GM13976 (cell line): ENCODE measurements around the gene AP1AR.

Experiments used
- DNase-seq: peaks from one replicate; pipeline ENCODE4 v3.0.0; 2012; ENCODE audit warnings: low spot score
- in situ Hi-C: fragments of 300-500 bp; cut with MboI; formaldehyde crosslinking; loops from one replicate; pipeline ENCODE4 v1.12.0; 2022; ENCODE audit warnings: low sequenced_read_pairs, mixed read lengths, inconsistent platforms; ENCODE audit not compliant: unreplicated experiment
- TF ChIP-seq, protein P1 (sequence below): IDR thresholded peaks from 2 replicates; pipeline ENCODE4 v1.5.1; 2012; ENCODE audit warnings: borderline replicate concordance, mild to moderate bottlenecking; ENCODE audit not compliant: insufficient read depth; ENCODE audit errors: extremely low read depth, missing control alignments, control extremely low read depth

The AP1AR gene

DNA sequence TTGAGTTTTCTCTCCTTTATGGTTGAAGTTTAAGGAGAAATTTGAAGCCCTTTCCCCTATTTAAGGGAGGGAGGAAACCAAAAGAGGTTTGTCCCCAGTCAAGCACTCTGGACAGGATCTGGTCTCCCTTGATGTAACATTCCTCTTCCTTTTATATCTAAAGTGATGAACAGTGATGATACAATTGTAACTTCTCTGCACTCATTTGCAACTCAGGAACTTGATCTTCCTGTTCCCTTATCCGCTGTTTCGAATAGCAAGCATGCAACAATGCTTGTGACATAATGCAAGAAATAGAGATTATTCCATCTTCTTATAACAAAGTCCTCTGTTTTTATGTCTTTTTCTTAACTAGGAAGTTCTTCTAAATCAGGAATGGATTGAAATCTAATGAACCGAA lies 83.9 kb downstream of the AP1AR start:
- in situ Hi-C loops, result no loop called here
- no peak for DNase-seq
- TF ChIP-seq, protein P1, sequence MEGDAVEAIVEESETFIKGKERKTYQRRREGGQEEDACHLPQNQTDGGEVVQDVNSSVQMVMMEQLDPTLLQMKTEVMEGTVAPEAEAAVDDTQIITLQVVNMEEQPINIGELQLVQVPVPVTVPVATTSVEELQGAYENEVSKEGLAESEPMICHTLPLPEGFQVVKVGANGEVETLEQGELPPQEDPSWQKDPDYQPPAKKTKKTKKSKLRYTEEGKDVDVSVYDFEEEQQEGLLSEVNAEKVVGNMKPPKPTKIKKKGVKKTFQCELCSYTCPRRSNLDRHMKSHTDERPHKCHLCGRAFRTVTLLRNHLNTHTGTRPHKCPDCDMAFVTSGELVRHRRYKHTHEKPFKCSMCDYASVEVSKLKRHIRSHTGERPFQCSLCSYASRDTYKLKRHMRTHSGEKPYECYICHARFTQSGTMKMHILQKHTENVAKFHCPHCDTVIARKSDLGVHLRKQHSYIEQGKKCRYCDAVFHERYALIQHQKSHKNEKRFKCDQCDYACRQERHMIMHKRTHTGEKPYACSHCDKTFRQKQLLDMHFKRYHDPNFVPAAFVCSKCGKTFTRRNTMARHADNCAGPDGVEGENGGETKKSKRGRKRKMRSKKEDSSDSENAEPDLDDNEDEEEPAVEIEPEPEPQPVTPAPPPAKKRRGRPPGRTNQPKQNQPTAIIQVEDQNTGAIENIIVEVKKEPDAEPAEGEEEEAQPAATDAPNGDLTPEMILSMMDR, result no peak

GRCh38 chr4:112316360-112316759 lies 84.8 kb downstream of the AP1AR start:
- DNase-seq, result no peak
- in situ Hi-C loops, result no loop called here
- TF ChIP-seq, protein P1, result no peak

DNA sequence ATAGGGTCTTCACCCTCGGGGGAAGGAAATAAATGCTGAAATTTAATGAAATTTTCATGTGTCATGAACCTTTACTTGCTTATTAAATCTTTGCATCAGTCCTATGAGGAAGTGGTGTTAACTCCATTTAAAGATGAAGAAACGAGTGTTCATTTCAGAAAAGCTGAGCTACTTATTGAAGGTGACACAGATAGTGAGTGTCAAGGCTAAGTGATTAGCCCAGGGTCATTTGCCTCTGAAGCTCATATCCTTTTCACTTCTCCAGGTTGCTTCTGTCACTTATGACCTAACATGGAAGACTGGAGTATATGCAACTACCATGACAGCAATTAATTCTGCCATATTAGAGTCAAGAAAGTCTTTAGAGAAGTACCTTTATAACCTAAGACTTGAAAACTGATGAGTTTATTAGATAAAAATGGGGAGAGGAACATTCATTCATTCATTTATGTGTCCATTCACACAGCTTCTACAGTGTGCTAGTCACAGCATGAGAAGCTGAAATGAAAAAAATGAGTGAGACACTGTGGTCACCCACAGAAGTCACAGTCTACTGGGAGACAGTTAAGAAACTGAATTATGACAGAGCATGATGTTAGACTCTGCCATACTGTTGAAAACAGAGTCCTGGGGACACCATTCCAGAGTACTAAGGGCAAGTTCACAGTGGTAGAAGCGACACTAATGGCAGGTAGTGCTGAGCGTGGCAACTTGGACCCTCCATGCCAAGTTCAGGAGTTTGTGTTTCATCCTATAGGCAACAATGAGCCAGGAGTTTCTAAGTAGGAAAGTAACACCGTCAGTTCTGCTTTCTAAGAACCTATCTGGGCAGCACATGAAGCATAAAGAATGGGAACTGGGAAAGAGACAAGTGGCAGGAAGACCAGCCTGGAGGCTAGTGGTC lies 86.9 kb downstream of the AP1AR start:
- peak; percentile 38 for DNase-seq
- in situ Hi-C loops, result no loop called here
- TF ChIP-seq, protein P1, result no peak
